H1 (cell line): ENCODE measurements around the gene PCYT1B.

ENCODE experiments used
- CTCF ChIP-seq, 3 experiments: IDR thresholded peaks; 1 replicate in 2 of 3; 2 replicates in 1 of 3; pipeline versions ENCODE4 v1.5.1 to v1.6.1; 2011; ENCODE audit warnings: low read length in 3 of 3, mild to moderate bottlenecking in 3 of 3, inconsistent platforms in 2 of 3, low read depth in 1 of 3, moderate library complexity in 1 of 3; ENCODE audit not compliant: insufficient read depth in 1 of 3; ENCODE audit errors: control extremely low read depth in 1 of 3
- EZH2 ChIP-seq: fragments of 200-600 bp; sonication (generic); IDR thresholded peaks from 2 replicates; pipeline ENCODE4 v1.7.1; 2012; ENCODE audit warnings: low read depth, mild to moderate bottlenecking, moderate library complexity, low read length, inconsistent platforms; ENCODE audit not compliant: severe bottlenecking
- RAD21 ChIP-seq, 2 experiments: IDR thresholded peaks in 1 of 2; conservative IDR thresholded peaks in 1 of 2; 2 replicates each; pipeline ENCODE4 v1.6.1; 2011; ENCODE audit warnings: low read depth in 2 of 2, low read length in 2 of 2, improper control_type of control experiment in 1 of 2, inconsistent platforms in 1 of 2, mild to moderate bottlenecking in 1 of 2, moderate library complexity in 1 of 2

DNA sequence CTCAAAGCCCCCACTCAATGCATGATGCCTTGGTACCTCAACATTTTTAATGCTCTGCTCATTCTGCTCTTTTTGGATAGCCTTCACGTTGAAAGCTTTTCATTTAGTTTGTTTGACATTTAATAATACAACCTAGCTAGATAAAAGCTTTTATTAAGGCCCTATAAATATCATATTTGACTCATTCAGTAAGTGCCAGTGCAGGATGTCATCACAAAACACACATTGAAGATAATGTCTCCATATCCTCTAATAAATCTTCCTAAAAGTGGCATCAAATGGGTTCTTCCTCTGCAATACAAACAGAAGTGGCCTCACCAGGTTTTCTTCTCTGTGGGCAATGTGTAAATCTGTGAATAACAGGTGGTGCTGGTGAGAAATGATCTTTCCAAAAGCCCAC, 12.0 kb upstream of the PCYT1B start:
- TF ChIP-seq RAD21 (IDR thresholded peaks at IDR 0.05 in 1 of 2, conservative IDR thresholded peaks at IDR 0.05 in 1 of 2; ENCODE audit: low read depth in 2 of 2, low read length in 2 of 2) (no peak), CTCF (IDR thresholded peaks at IDR 0.05; ENCODE audit: control extremely low read depth in 1 of 3, insufficient read depth in 1 of 3, low read depth in 1 of 3, low read length in 3 of 3) (no peak), EZH2 (no peak)
